ENCODE measurements around the gene ADGRG1.

Gene ADGRG1

GRCh38 chr16:57606147-57606846 is 22.1 kb upstream of the ADGRG1 start:
- DNase-seq = no peak

GRCh38 chr16:57606847-57607501 is 21.5 kb upstream of the ADGRG1 start:
- no peak for DNase-seq

GRCh38 chr16:57607676-57608461 is 20.6 kb upstream of the ADGRG1 start:
- no peak for DNase-seq

- no peak for DNase-seq
These were observed 19.8 kb upstream of the ADGRG1 start for GRCh38 chr16:57608462-57609113.

- DNase-seq = no peak
These were observed 18.7 kb upstream of the ADGRG1 start for GRCh38 chr16:57609541-57610401.

GRCh38 chr16:57610611-57611010 is 17.8 kb upstream of the ADGRG1 start:
- DNase-seq = no peak

GRCh38 chr16:57611181-57611580 is 17.2 kb upstream of the ADGRG1 start:
- no peak for DNase-seq

GRCh38 chr16:57611706-57612105 is 16.7 kb upstream of the ADGRG1 start:
- DNase-seq = no peak

- DNase-seq = no peak
These were observed 15.9 kb upstream of the ADGRG1 start for GRCh38 chr16:57612494-57612893.

- no peak for DNase-seq
These were observed 14.9 kb upstream of the ADGRG1 start for GRCh38 chr16:57613514-57613913.

GRCh38 chr16:57614536-57614935 is 13.9 kb upstream of the ADGRG1 start:
- no peak for DNase-seq

- DNase-seq = no peak
These were observed 13.5 kb upstream of the ADGRG1 start for GRCh38 chr16:57614944-57615343.

- no peak for DNase-seq
These were observed 12.6 kb upstream of the ADGRG1 start for GRCh38 chr16:57615813-57616212.

GRCh38 chr16:57616241-57616640 is 12.2 kb upstream of the ADGRG1 start:
- no peak for DNase-seq

GRCh38 chr16:57616876-57617275 is 11.6 kb upstream of the ADGRG1 start:
- DNase-seq = no peak

GRCh38 chr16:57617604-57618111 is 10.8 kb upstream of the ADGRG1 start:
- DNase-seq = no peak

- no peak for DNase-seq
These were observed 9.9 kb upstream of the ADGRG1 start for GRCh38 chr16:57618296-57619132.

- no peak for DNase-seq
These were observed 9.3 kb upstream of the ADGRG1 start for GRCh38 chr16:57619133-57619605.

- no peak for DNase-seq
These were observed 8.7 kb upstream of the ADGRG1 start for GRCh38 chr16:57619606-57620334.
